ENCODE measurements around the gene KANSL1. TPM values are rescaled to one million over a fixed set of nuclear protein-coding genes. Genes with fewer than 3 reads are reported as not detected.
"Not testable (repeated sequence)": the region's sequence is repeated elsewhere in the genome, so short reads cannot be mapped to it uniquely, and the experiment has no call there.

KANSL1 gene
- total RNA-seq, 2 experiments from 2014 or later: 59.3 to 59.6 TPM

GRCh38 chr17:46027048-46027975, 165.9 kb downstream of the KANSL1 start:
- ChIA-PET CTCF (no interaction called here), POLR2A (no interaction called here)

GRCh38 chr17:46026166-46027047, 166.8 kb downstream of the KANSL1 start:
- CTCF ChIA-PET: no interaction called here

GRCh38 chr17:46025510-46026165, 167.6 kb downstream of the KANSL1 start:
- CTCF ChIA-PET: no interaction called here
- POLR2A ChIA-PET: interaction anchor here (1.2 kb wide), 1 partner anchor 120 kb away, joined by 3 read pairs; no protein-coding TSS in a partner anchor

More at GRCh38 chr17:46026166-46027047, 166.8 kb downstream of the KANSL1 start:
- POLR2A ChIA-PET: interaction anchor here (1.2 kb wide), 1 partner anchor 120 kb away, joined by 3 read pairs; no protein-coding TSS in a partner anchor

GRCh38 chr17:46025060-46025459, 168.2 kb downstream of the KANSL1 start:
- POLR2A ChIA-PET: no interaction called here
- CTCF ChIA-PET: no interaction called here

GRCh38 chr17:46024590-46024989, 168.6 kb downstream of the KANSL1 start:
- ChIA-PET CTCF (no interaction called here), POLR2A (no interaction called here)

GRCh38 chr17:46023783-46024388, 169.3 kb downstream of the KANSL1 start:
- CTCF ChIA-PET: interaction anchor here (1.0 kb wide), 1 partner anchor 35 kb away, joined by 3 read pairs; no protein-coding TSS in a partner anchor
- POLR2A ChIA-PET: no interaction called here

- POLR2A ChIA-PET: not testable (repeated sequence)
Measured at GRCh38 chr17:46023366-46023765, 169.9 kb downstream of the KANSL1 start.

GRCh38 chr17:46020998-46021397, 172.2 kb downstream of the KANSL1 start:
- ChIA-PET POLR2A (interaction anchor here (1.2 kb wide), 1 partner anchor 172 kb away, joined by 3 read pairs; the partner anchor contains the start of gene KANSL1), CTCF (interaction anchor here (1.0 kb wide), 1 partner anchor 19 kb away, joined by 3 read pairs; no protein-coding TSS in a partner anchor)

More at GRCh38 chr17:46023366-46023765, 169.9 kb downstream of the KANSL1 start:
- CTCF ChIA-PET: interaction anchor here (1.0 kb wide), 1 partner anchor 36 kb away, joined by 3 read pairs; no protein-coding TSS in a partner anchor

GRCh38 chr17:46020023-46020761, 173.0 kb downstream of the KANSL1 start:
- ChIA-PET CTCF (interaction anchor here (0.6 to 1.2 kb wide), 4 partner anchors 15 to 586 kb away, joined by 3 to 4 read pairs (median 3); no protein-coding TSS in a partner anchor), POLR2A (interaction anchor here (1.2 kb wide), 1 partner anchor 173 kb away, joined by 3 read pairs; the partner anchor contains the start of gene KANSL1)

GRCh38 chr17:46019408-46019925, 173.8 kb downstream of the KANSL1 start:
- CTCF ChIA-PET: interaction anchor here (0.7 to 1.2 kb wide), 2 partner anchors 15 to 18 kb away, joined by 3 to 4 read pairs; no protein-coding TSS in a partner anchor
- POLR2A ChIA-PET: not testable (repeated sequence)

GRCh38 chr17:46013502-46014165, 179.6 kb downstream of the KANSL1 start:
- ChIA-PET POLR2A (interaction anchor here (0.7 kb wide), 1 partner anchor 179 kb away, joined by 3 read pairs; the partner anchor contains the start of gene KANSL1), CTCF (no interaction called here)

- CTCF ChIA-PET: no interaction called here
- POLR2A ChIA-PET: no interaction called here
Measured at GRCh38 chr17:46013127-46013501, 180.1 kb downstream of the KANSL1 start.

GRCh38 chr17:46012506-46013079, 180.6 kb downstream of the KANSL1 start:
- CTCF ChIA-PET: no interaction called here
- POLR2A ChIA-PET: no interaction called here

- CTCF ChIA-PET: no interaction called here
- POLR2A ChIA-PET: no interaction called here
Measured at GRCh38 chr17:46011711-46012505, 181.3 kb downstream of the KANSL1 start.

GRCh38 chr17:46010597-46011186, 182.5 kb downstream of the KANSL1 start:
- POLR2A ChIA-PET: interaction anchor here (0.7 kb wide), 1 partner anchor 149 kb away, joined by 3 read pairs; no protein-coding TSS in a partner anchor
- CTCF ChIA-PET: no interaction called here
